ENCODE measurements around the gene CTNNBL1. TPM values are rescaled to one million over a fixed set of nuclear protein-coding genes. Genes with fewer than 3 reads are reported as not detected.

CTNNBL1 gene
- total RNA-seq, 4 donors from 2014 or later = 35.9 to 53.1 (median 39.2) TPM

- TF ChIP-seq CTCF (IDR thresholded peaks at IDR 0.05; ENCODE audit: low read depth) = no peak
Observed at GRCh38 chr20:37863289-37863688, 169.5 kb downstream of the CTNNBL1 start.

- no peak for TF ChIP-seq CTCF (IDR thresholded peaks at IDR 0.05; ENCODE audit: low read depth)
Observed at GRCh38 chr20:37864298-37864697, 170.5 kb downstream of the CTNNBL1 start.

GRCh38 chr20:37866051-37866450, 172.2 kb downstream of the CTNNBL1 start:
- no peak for TF ChIP-seq CTCF (IDR thresholded peaks at IDR 0.05; ENCODE audit: low read depth)

GRCh38 chr20:37867289-37868195, 173.7 kb downstream of the CTNNBL1 start:
- TF ChIP-seq CTCF (IDR thresholded peaks at IDR 0.05; ENCODE audit: low read depth) = no peak

- TF ChIP-seq CTCF (IDR thresholded peaks at IDR 0.05; ENCODE audit: low read depth) = no peak
Observed at GRCh38 chr20:37868851-37869333, 175.1 kb downstream of the CTNNBL1 start.

- no peak for TF ChIP-seq CTCF (IDR thresholded peaks at IDR 0.05; ENCODE audit: low read depth)
Observed at GRCh38 chr20:37869334-37869861, 175.6 kb downstream of the CTNNBL1 start.

- TF ChIP-seq CTCF (IDR thresholded peaks at IDR 0.05; ENCODE audit: low read depth) = no peak
Observed at GRCh38 chr20:37870294-37870693, 176.5 kb downstream of the CTNNBL1 start.

All from subcutaneous adipose tissue (tissue), 4 donors.